Amniotic stem cell (primary cell): ENCODE measurements around the gene LY6G5C.

Source experiments
- DNase-seq: peaks from one replicate; lab custom pipeline; 2025; lab: John Stamatoyannopoulos, UW

LY6G5C gene

DNA sequence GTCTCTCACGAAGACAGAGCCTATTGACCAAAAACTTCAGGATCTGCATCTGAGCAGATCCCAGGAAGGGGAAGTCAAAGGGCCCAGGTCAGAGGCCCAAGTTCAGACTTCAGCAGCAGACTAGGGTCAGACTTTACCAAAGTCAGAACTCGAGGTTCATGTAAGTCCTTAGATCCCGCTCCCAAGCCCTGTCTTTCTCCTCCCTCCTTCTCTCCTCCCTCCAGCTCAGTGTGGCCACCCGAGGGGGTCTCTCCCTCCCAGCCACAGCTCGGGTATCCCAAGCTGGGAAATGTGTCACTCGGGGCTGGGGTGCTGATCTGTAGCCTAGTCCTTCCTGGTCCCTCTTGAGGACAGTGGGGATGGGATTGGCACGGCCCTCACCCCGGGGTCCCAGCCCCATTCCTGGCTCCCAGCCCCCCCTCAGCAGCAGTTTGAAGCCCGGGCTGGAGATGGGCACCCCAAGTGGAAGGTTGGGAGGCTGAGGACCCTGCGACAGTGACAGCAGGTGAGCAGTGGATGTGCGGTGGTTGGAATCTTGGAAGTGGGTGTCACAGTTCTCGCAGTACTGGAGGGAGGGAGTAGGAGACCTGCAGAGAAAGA lies 18.6 kb downstream of the LY6G5C start:
- DNase-seq: no peak

- no peak for DNase-seq
Observed at GRCh38 chr6:31661262-31662123, 19.4 kb downstream of the LY6G5C start.

- DNase-seq: peak; percentile 47
Observed at GRCh38 chr6:31660381-31661261, 20.2 kb downstream of the LY6G5C start, which contains the start of gene C6orf47. Gene C6orf47, minus strand, starts transcription at chr6:31660778. Its CDS starts 831 bp downstream, at chr6:31659947.

GRCh38 chr6:31659649-31660380 lies 21.1 kb downstream of the LY6G5C start:
- no peak for DNase-seq

DNA sequence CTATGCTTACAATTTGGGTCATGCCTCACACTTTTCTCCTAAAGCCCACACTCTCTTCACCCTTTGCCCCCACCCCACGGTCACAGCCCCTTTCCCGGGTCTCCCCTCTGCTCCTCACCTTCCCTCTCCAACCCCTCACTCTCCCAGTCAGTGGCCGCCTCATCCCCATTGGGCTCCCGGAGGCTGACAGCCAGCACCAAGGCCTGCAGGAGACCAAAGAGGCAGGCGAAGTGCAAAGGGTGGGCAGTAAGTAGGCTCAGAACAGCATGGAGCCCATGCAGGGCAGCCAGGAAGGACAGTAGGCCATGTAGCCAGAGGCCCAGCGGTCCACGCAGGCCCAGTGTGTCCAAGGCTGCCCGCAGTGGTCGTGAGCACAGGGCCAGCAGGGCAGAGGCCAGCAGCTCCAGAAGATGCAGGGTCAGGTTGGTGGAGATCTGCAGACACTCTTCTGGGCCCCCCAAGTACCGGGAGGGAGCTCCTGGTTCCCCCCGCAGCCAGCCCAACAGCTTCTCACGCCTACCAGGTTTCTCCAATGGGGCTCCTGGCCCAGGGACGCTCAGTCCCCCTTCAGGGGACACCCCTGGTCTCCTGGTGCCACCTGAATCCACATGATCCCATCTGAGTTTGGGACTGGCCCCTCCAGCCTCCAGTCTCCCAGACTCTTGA lies 21.8 kb downstream of the LY6G5C start:
- DNase-seq: no peak

DNA sequence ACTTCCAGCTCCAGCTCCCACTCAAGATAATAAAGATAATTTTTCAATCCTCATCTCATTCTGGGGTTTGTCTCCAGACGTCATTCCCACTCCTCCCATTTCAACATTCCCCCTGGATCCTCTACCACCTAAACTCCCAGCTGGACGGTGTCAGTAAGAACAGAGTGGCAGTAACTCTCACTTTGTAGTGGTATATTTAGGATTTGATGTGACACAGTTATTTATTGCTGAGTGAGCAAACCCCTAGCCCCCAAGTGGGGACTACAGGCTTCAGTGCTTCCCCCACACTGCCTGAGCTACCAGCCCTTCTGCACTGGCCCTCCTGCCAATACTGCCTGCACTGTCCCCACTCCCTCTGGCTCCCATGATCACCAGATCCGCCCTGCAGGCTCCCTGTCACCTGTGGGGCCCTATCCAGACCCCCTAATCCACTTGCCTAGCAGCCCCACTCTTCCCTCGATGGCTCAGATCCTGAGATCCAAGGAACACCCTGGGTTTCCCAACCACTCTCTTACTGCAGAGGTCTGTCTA lies 22.6 kb downstream of the LY6G5C start:
- DNase-seq: no peak

DNA sequence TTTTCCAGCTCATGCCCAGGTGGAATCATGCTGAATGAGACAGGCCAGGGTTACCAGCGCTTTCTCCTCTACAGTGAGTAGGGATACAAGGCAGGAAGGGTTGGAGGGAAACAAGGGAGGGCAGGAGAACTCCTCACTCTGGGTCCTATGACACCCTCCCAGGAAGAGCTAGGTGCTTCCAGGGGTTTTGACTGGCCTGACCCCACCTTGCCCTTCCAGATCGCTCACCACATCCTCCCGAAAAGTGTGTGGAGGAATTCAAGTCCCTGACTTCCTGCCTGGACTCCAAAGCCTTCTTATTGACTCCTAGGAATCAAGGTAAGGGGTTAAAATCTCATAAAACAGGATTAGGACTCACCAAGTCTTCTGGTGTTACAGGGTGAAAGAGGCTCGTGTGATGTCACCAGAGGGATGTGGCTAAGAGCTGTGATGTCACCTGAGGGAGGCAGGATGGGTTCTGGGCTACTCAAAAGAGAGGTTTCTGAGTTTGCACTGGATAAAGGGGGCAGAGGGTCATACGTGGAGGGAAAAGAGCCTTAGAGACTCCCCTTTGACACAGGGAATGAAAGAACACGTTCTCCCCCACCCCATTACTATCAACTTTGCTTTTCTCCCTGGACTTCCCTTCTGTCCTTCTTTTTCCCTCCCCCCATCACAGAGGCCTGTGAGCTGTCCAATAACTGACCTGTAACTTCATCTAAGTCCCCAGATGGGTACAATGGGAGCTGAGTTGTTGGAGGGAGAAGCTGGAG lies 23.3 kb downstream of the LY6G5C start:
- DNase-seq: no peak

GRCh38 chr6:31655349-31656237 lies 25.3 kb downstream of the LY6G5C start, which contains the start of gene APOM:
Gene APOM, plus strand, starts transcription at chr6:31655894. Its CDS starts 73 bp downstream, at chr6:31655967.
- no peak for DNase-seq

GRCh38 chr6:31654574-31655348 lies 26.1 kb downstream of the LY6G5C start:
- no peak for DNase-seq

DNA sequence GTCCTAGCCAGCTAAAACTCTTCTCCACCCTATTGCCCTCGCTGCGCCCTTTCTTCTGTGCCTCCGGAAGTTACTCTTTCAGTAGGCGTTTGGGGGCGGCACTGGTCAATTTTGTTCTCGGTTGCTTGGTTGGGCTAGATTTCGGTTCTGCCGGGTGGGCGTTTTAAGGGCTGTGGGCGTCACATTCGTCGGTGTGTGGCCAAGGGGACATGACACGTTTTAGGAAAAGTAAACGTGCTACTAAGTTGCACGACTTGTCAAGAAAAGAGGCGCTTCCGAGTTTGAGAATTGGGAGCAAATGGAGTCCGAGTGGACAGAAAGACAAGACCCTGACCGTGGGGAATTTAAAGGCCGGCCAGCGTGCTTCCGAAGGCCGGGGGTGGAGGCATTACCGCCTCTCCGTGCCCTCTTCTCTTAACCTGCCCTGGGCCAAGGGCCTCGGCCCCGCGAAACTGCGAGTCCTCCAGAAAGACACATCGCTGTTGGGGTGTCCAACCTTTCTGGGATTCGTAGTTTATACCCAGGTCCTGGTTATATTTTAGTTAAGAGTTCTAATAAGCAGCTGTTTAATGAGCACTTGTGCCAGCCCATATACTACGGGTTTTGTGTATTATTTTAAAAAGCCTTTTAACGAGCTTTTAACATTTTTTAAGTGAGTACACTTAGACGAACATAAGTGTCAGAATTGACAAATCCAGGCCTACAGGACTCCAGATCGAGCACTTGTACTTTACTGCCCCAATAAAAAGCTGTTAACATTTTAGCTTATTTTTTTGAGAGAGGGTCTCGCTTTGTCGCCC lies 27.7 kb downstream of the LY6G5C start:
- peak; percentile 96 for DNase-seq

- DNase-seq: peak; percentile 69
Observed at GRCh38 chr6:31651602-31652191, 29.2 kb downstream of the LY6G5C start.

GRCh38 chr6:31645325-31645724 lies 35.5 kb downstream of the LY6G5C start:
- DNase-seq: no peak

GRCh38 chr6:31643818-31644454 lies 36.9 kb downstream of the LY6G5C start:
- no peak for DNase-seq

GRCh38 chr6:31642798-31643570 lies 37.9 kb downstream of the LY6G5C start:
- no peak for DNase-seq

DNA sequence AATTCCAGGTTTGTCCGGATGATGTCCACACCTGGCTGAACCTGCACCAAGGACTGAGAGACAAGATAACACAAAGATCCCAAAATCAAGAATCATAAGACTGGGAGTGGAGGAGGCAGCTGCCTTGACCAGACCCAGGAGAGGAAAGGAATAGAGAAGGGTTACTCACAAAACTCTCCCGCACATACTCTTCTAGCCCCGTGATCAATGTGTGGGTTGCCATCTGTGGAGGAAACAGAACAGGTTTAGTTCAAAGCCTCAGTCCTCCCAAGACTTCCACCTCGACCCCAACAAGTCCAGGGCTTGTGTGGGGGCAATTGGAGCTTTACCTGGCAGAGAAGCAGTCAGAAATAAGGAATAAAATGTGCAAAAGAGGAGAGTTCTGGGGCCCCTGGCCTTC lies 39.5 kb downstream of the LY6G5C start:
- no peak for DNase-seq

- no peak for DNase-seq
Observed at GRCh38 chr6:31640612-31641011, 40.3 kb downstream of the LY6G5C start.
